ENCODE measurements around the gene TLR8.
"Not testable (repeated sequence)": the region's sequence is repeated elsewhere in the genome, so short reads cannot be mapped to it uniquely, and the experiment has no call there.

Gene TLR8

DNA sequence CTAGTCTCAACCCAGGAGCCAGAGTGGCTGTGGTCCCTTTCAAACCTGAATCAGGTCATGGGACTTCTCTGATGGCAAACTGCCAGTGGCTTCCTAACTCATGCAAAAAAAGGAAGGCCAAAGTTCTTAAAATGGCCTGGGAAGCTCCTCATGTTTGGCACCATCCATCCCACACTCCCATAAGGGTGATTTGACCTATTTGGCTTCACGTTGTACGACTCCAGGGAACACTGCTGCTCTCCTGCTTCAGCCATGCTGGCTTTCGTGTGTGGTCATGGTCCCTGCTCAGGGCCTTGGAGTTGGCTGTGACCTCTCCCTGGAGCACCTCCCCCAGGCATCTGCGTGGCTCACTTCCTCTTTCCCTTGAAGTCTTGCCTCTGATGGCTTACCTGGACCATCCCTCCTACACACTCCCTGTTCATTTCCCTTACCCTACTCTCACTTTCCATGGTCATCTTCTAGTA, 55.7 kb downstream of the TLR8 start:
- Histone ChIP-seq H3K27me3 (ENCODE audit: control insufficient read depth, insufficient read depth, low read length) (no peaks in the 10 kb centered on the region), H3K36me3 (ENCODE audit: control insufficient read depth, insufficient read depth, low read length) (no peaks in the 10 kb centered on the region), H3K9ac (ENCODE audit: low read length) (no peak overlapping the region), H3K27ac (ENCODE audit: low read depth, low read length) (no peak overlapping the region), H3K4me3 (ENCODE audit: low read length) (no peak overlapping the region), H3K4me1 (ENCODE audit: control insufficient read depth, insufficient read depth, low read length) (no peaks in the 10 kb centered on the region)

DNA sequence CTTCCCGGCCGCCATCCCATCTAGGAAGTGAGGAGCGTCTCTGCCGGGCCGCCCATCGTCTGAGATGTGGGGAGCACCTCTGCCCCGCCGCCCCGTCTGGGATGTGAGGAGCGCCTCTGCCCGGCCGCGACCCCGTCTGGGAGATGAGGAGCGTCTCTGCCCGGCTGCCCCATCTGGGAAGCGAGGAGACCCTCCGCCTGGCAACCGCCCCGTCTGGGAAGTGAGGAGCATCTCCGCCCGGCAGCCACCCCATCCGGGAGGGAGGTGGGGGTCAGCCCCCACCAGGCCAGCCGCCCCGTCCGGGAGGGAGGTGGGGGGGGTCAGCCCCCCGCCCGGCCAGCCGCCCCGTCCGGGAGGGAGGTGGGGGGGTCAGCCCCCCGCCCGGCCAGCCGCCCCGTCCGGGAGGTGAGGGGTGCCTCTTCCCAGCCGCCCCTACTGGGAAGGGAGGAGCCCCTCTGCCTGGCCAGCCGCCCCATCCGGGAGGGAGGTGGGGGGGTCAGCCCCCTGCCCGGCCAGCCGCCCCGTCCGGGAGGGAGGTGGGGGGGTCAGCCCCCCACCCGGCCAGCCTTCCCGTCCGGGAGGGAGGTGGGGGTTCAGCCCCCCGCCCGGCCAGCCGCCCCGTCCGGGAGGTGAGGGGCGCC, 56.9 kb downstream of the TLR8 start:
- not testable (repeated sequence) for H3K27ac ChIP-seq (ENCODE audit: low read depth, low read length); H3K4me1 ChIP-seq (ENCODE audit: control insufficient read depth, insufficient read depth, low read length); H3K9ac ChIP-seq (ENCODE audit: low read length); H3K4me3 ChIP-seq (ENCODE audit: low read length); H3K36me3 ChIP-seq (ENCODE audit: control insufficient read depth, insufficient read depth, low read length); H3K27me3 ChIP-seq (ENCODE audit: control insufficient read depth, insufficient read depth, low read length)

GRCh38 chrX:12965131-12965940, 58.9 kb downstream of the TLR8 start:
- H3K4me3 ChIP-seq (ENCODE audit: low read length), result no peak overlapping the region
- H3K27ac ChIP-seq (ENCODE audit: low read depth, low read length), result no peak overlapping the region
- H3K4me1 ChIP-seq (ENCODE audit: control insufficient read depth, insufficient read depth, low read length), result no peaks in the 10 kb centered on the region
- H3K9ac ChIP-seq (ENCODE audit: low read length), result no peak overlapping the region
- no peaks in the 10 kb centered on the region for H3K36me3 ChIP-seq (ENCODE audit: control insufficient read depth, insufficient read depth, low read length)
- no peaks in the 10 kb centered on the region for H3K27me3 ChIP-seq (ENCODE audit: control insufficient read depth, insufficient read depth, low read length)

- H3K27me3 ChIP-seq (ENCODE audit: control insufficient read depth, insufficient read depth, low read length), result no peaks in the 10 kb centered on the region
- H3K27ac ChIP-seq (ENCODE audit: low read depth, low read length), result no peak overlapping the region
- no peaks in the 10 kb centered on the region for H3K4me1 ChIP-seq (ENCODE audit: control insufficient read depth, insufficient read depth, low read length)
- H3K4me3 ChIP-seq (ENCODE audit: low read length), result no peak overlapping the region
- H3K36me3 ChIP-seq (ENCODE audit: control insufficient read depth, insufficient read depth, low read length), result no peaks in the 10 kb centered on the region
- H3K9ac ChIP-seq (ENCODE audit: low read length), result no peak overlapping the region
These were observed 59.7 kb downstream of the TLR8 start for GRCh38 chrX:12966151-12966550.

DNA sequence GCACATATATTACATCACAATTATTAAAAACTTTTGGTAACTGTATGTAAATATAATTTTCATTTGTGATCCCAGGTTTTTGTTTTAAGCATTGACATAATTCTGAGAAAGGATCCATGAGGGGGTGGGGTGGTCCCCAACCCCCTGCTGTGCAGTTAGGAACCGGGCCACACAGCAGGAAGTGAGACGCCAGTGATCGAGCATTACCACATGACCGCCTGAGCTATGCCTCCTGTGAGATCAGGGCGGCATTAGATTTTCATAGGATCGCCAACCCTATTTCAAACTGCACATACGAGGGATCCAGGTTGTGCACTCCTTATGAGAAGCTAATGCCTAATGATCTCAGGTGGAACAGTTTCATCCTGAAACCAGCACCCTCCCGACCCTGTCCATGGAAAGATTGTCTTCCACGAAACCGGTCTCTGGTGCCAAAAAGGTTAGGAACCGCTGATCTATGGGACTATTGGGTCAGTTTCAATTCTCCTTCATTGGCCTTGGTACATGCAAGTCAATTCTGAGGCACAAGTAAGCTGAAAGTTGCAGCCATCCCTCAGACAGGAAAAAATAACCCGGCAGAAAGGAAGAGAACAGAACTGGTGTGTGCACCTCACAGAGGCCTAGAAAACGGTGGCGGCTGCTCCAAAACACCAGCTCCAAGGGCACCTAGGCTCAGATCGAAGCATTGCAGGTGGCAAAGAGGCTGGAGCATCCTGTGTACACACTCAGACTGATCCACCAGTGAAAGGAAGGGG, 61.5 kb downstream of the TLR8 start:
- Histone ChIP-seq H3K27me3 (ENCODE audit: control insufficient read depth, insufficient read depth, low read length) (no peaks in the 10 kb centered on the region), H3K36me3 (ENCODE audit: control insufficient read depth, insufficient read depth, low read length) (no peaks in the 10 kb centered on the region), H3K4me1 (ENCODE audit: control insufficient read depth, insufficient read depth, low read length) (no peaks in the 10 kb centered on the region), H3K4me3 (ENCODE audit: low read length) (no peak overlapping the region), H3K27ac (ENCODE audit: low read depth, low read length) (no peak overlapping the region), H3K9ac (ENCODE audit: low read length) (no peak overlapping the region)

DNA sequence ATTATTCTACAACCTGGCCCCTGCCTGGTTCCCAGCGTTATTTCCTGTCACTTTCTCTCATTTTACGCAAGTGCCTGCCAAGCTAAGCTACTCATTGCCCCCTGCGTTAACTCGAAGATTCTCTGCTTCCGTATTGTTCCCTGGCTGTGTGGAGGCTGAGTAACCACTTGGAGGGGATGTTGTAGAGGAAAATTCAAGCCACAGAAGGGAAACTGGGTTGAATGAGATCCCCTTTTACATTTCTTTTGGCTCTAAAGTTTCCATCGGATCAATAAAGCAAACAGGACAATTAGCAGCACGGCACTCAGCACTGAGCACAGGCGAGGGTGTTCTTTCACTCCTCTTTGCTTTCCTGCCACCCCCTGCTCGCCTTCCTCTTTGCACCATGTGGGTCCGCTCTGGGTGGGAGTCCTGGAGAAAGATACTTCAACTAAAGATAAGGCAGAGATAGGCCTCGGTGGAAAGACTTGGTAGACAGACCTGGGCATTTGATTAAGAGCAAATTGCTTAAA, 64.3 kb downstream of the TLR8 start:
- no peaks in the 10 kb centered on the region for H3K27me3 ChIP-seq (ENCODE audit: control insufficient read depth, insufficient read depth, low read length)
- H3K36me3 ChIP-seq (ENCODE audit: control insufficient read depth, insufficient read depth, low read length), result no peaks in the 10 kb centered on the region
- no peaks in the 10 kb centered on the region for H3K4me1 ChIP-seq (ENCODE audit: control insufficient read depth, insufficient read depth, low read length)
- peak overlapping the region; percentile 48 for H3K27ac ChIP-seq (ENCODE audit: low read depth, low read length)
- peak overlapping the region; percentile 22 for H3K4me3 ChIP-seq (ENCODE audit: low read length)
- no peak overlapping the region for H3K9ac ChIP-seq (ENCODE audit: low read length)

DNA sequence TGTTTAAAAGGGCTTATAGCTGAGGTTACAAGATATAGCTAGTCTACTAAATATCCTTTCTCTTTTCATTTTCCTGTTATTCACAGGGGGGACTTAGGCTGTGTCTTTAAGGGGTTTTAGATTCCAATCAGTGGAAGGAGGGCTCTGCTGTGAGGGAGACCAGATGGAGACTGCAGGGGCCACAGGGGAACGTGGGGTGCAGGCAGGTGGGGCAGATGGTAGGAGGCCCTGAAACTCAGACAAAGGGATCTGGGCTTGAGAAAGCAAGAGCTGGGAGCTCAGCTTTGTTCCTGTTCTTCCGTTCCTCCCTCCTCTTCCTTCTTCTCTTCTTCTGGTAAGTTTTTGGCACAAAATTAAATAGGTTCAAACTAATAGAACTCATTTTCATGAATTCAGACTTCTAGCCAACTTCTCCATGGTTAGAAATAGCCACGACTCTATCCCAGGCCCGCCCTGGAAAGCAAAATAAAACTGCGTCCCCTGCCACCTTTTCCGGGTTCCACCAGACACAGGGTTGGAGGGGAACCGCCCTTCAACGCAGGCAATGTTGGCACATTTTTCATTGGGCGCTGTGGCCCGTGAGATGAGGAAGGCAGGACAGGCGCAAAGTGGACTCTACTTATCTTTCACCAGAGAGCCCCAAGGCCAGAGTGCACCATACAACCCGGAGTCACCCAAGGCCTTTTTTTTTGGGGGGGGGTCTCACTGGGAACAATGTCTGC, 65.0 kb downstream of the TLR8 start:
- Histone ChIP-seq H3K36me3 (ENCODE audit: control insufficient read depth, insufficient read depth, low read length) (no peaks in the 10 kb centered on the region), H3K9ac (ENCODE audit: low read length) (no peak overlapping the region), H3K27ac (ENCODE audit: low read depth, low read length) (peak overlapping the region; percentile 43), H3K27me3 (ENCODE audit: control insufficient read depth, insufficient read depth, low read length) (no peaks in the 10 kb centered on the region), H3K4me3 (ENCODE audit: low read length) (no peak overlapping the region), H3K4me1 (ENCODE audit: control insufficient read depth, insufficient read depth, low read length) (no peaks in the 10 kb centered on the region)

- Histone ChIP-seq H3K27ac (ENCODE audit: low read depth, low read length) (no peak overlapping the region), H3K9ac (ENCODE audit: low read length) (no peak overlapping the region), H3K27me3 (ENCODE audit: control insufficient read depth, insufficient read depth, low read length) (no peaks in the 10 kb centered on the region), H3K36me3 (ENCODE audit: control insufficient read depth, insufficient read depth, low read length) (peaks cover 2% of the 10 kb centered on the region), H3K4me1 (ENCODE audit: control insufficient read depth, insufficient read depth, low read length) (no peaks in the 10 kb centered on the region), H3K4me3 (ENCODE audit: low read length) (peak overlapping the region; percentile 33)
These were observed 65.8 kb downstream of the TLR8 start for GRCh38 chrX:12972243-12972642.

Measured in rectal smooth muscle tissue (tissue), 1 donor.